Naive thymus-derived CD8-positive, alpha-beta T cell (primary cell): ENCODE data around the gene DPP6. TPM values are rescaled to one million over a fixed set of nuclear protein-coding genes. Genes with fewer than 3 reads are reported as not detected.

Experiments used
- ATAC-seq, 2 donors: fragments of 150-1000 bp; cut with Tn5 transposase in 1 of 2; sonication (Bioruptor Pico), chemical (Tn5 transposase) in 1 of 2; 1 replicate in 1 of 2; 2 replicates in 1 of 2; pipeline ENCODE4 v1.10.0; 2021; ENCODE audit warnings: mild to moderate bottlenecking in 2 of 2, moderate library complexity in 2 of 2
- POLR2A ChIA-PET: fragments of 350-600 bp; sonication (Branson Sonifier 250); formaldehyde crosslinking; loops from one replicate; lab custom pipeline; 2021; ENCODE audit warnings: antibody characterized with exemption; lab: Charles Lee
- DNase-seq, 10 donors: peaks; one replicate each; pipeline versions ENCODE4 v3.0.0 to v3.0.0-alpha.2; 2020 to 2022
- H3K27ac Mint-ChIP-seq, 10 donors: one replicate each; pipeline ENCODE4 v1.8.0; 2020 to 2022; ENCODE audit warnings: mild to moderate bottlenecking in 10 of 10, mixed read lengths in 10 of 10, moderate library complexity in 4 of 10, inconsistent platforms in 1 of 10
- H3K27me3 Mint-ChIP-seq, 5 donors: one replicate each; pipeline ENCODE4 v1.8.0; 2021 to 2022; ENCODE audit warnings: mixed read lengths in 5 of 5
- H3K36me3 Mint-ChIP-seq, 3 donors: one replicate each; pipeline ENCODE4 v1.8.0; 2020 to 2022; ENCODE audit warnings: mixed read lengths in 3 of 3, mild to moderate bottlenecking in 2 of 3, inconsistent platforms in 1 of 3
- H3K4me1 Mint-ChIP-seq, 4 donors: one replicate each; pipeline ENCODE4 v1.8.0; 2021 to 2022; ENCODE audit warnings: mixed read lengths in 4 of 4
- H3K4me3 Mint-ChIP-seq, 10 donors: one replicate each; pipeline ENCODE4 v1.8.0; 2020 to 2022; ENCODE audit warnings: mild to moderate bottlenecking in 10 of 10, mixed read lengths in 10 of 10, moderate library complexity in 6 of 10, inconsistent platforms in 1 of 10
- H3K9me3 Mint-ChIP-seq, 9 donors: one replicate each; pipeline ENCODE4 v1.8.0; 2020 to 2022; ENCODE audit warnings: mixed read lengths in 9 of 9, mild to moderate bottlenecking in 3 of 9, inconsistent platforms in 1 of 9, moderate library complexity in 1 of 9
- polyA plus RNA-seq, 3 donors: library from polyadenylated mRNA; unstranded; fragments of 300-500 nt; fragmentation: Illumina TruSeq; gene quantifications; one replicate each; pipeline ENCODE4 v1.2.3, GENCODE V29; 2021
- total RNA-seq, 8 experiments: library from RNA in 2 of 8; stranded (reverse) in 2 of 8; gene quantifications; one replicate each; pipeline ENCODE4 v1.2.3 and lab custom pipeline; 2021 to 2026

DPP6 gene
- total and polyA plus RNA-seq, 5 experiments from 2014 or later: not detected

DNA sequence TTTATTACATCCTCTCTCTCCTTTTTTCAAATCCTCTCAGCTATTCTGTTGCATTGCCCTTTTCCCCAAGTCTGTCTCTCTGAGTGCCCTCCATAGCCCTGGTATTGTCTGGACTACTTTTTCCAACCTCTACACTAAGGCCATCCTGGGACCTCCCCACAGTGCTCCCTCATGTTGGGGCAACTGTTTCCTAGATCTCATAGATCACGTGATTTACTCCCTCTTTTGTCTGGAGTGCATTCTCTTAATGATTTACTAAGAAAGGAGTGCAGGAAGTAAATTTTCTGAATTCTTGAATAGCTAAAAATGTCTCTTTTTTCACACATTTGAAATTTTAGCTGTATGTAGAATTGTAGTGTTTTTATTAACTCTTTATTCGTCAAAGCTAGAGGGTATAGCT lies 733.7 kb downstream of the DPP6 start:
- Mint-ChIP-seq H3K27me3 (peaks cover 2 to 12% (median 11%) of the 10 kb centered on the region in 5 donors), H3K4me3 (no peak overlapping the region), H3K4me1 (no peaks in the 10 kb centered on the region), H3K9me3 (peaks cover 5 to 31% (median 23%) of the 10 kb centered on the region in 9 donors), H3K27ac (no peak overlapping the region), H3K36me3 (peaks cover 0 to 17% (median 0%) of the 10 kb centered on the region in 3 donors)
- POLR2A ChIA-PET: no interaction called here
- DNase-seq (no peak), ATAC-seq (no peak)

- no peaks in the 10 kb centered on the region for H3K4me1 Mint-ChIP-seq
- POLR2A ChIA-PET: no interaction called here
- H3K9me3 Mint-ChIP-seq: peaks cover 5 to 31% (median 23%) of the 10 kb centered on the region in 9 donors
- DNase-seq (no peak), ATAC-seq (no peak)
- no peak overlapping the region for H3K27ac Mint-ChIP-seq
- peaks cover 0 to 17% (median 0%) of the 10 kb centered on the region in 3 donors for H3K36me3 Mint-ChIP-seq
- H3K4me3 Mint-ChIP-seq: no peak overlapping the region
- peaks cover 4 to 40% (median 15%) of the 10 kb centered on the region in 5 donors for H3K27me3 Mint-ChIP-seq
These were observed 737.2 kb downstream of the DPP6 start for GRCh38 chr7:154789404-154789803.

- Mint-ChIP-seq H3K4me3 (no peak overlapping the region), H3K27ac (no peak overlapping the region), H3K27me3 (peaks cover 9 to 51% (median 18%) of the 10 kb centered on the region in 5 donors), H3K36me3 (peaks cover 0 to 12% (median 0%) of the 10 kb centered on the region in 3 donors), H3K4me1 (peaks cover 0 to 1% (median 0%) of the 10 kb centered on the region in 4 donors), H3K9me3 (peaks cover 0 to 16% (median 11%) of the 10 kb centered on the region in 9 donors)
- DNase-seq: no peak
- ATAC-seq: no peak
- POLR2A ChIA-PET: no interaction called here
These were observed 739.4 kb downstream of the DPP6 start for GRCh38 chr7:154791611-154792010.

GRCh38 chr7:154792436-154793055 lies 740.3 kb downstream of the DPP6 start:
- peaks cover 9 to 59% (median 18%) of the 10 kb centered on the region in 5 donors for H3K27me3 Mint-ChIP-seq

DNA sequence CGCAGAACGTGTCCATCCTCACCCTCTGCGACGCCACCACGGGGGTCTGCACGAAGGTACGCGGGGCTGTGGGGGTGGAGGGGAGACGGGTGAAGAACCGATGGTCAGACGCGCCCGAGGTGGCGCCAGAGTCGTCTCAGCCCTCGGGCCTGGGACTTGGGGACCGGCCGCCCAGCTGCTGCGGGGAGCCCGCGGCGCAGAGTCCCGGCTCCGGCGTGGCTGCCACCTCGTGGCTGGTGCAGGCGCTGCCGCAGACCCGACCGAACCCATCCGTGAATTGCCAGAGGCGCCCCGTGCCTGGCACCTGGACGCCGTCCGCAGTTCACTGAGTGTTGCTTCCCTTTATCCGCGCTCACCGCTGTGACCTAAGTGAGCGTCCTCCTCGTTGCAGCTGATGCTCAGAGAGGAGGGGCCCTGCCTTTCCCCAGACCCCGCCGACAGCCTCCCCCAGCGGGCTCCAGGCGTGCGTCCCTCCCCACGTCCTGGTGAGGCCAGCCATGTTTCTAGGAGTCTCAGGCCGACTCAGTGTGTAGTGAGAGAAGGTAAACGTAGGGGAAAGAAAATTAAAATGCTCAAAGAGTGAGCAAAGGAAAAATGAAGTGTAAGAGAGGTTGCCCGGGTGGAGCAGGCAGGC lies 742.1 kb downstream of the DPP6 start:
- H3K27me3 Mint-ChIP-seq: peaks cover 10 to 50% (median 15%) of the 10 kb centered on the region in 5 donors
- POLR2A ChIA-PET: no interaction called here
- DNase-seq (no peak), ATAC-seq (no peak)
- H3K27ac Mint-ChIP-seq: no peak overlapping the region
- H3K4me3 Mint-ChIP-seq: no peak overlapping the region
- H3K9me3 Mint-ChIP-seq: peaks cover 0 to 1% (median 0%) of the 10 kb centered on the region in 9 donors
- peaks cover 0 to 1% (median 0%) of the 10 kb centered on the region in 3 donors for H3K36me3 Mint-ChIP-seq
- peaks cover 0 to 1% (median 0%) of the 10 kb centered on the region in 4 donors for H3K4me1 Mint-ChIP-seq

More at GRCh38 chr7:154792436-154793055, 740.3 kb downstream of the DPP6 start:
- POLR2A ChIA-PET: no interaction called here
- ATAC-seq: no peak
- no peak for DNase-seq
- Mint-ChIP-seq H3K27ac (no peak overlapping the region), H3K4me3 (no peak overlapping the region), H3K36me3 (peaks cover 0 to 9% (median 0%) of the 10 kb centered on the region in 3 donors), H3K4me1 (peaks cover 0 to 1% (median 0%) of the 10 kb centered on the region in 4 donors), H3K9me3 (peaks cover 0 to 11% (median 6%) of the 10 kb centered on the region in 9 donors)

- ATAC-seq (no peak), DNase-seq (no peak)
These were observed 742.8 kb downstream of the DPP6 start for GRCh38 chr7:154795014-154795413.

DNA sequence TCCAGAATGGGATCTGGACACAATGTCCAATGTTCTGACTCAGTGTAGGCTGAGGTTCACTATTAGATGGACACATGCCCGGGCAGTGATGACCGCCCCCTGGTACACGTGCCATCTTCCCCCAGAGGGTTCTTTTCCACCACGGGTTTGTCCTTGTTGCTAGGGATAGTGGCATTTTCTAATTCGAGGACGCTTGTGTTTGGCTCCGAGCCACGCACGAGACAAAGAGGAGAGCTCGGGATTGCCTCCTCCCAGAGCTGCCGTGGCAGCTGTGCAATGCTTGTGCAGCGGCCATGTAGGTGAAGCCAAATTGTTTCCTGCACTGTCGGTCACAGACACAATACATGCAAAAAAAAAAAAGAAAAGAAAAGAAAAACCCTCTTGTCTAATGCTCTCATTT lies 743.2 kb downstream of the DPP6 start:
- H3K27ac Mint-ChIP-seq: peak overlapping the region in 1 of 10 donors; percentile 31
- peaks cover 0 to 1% (median 0%) of the 10 kb centered on the region in 9 donors for H3K9me3 Mint-ChIP-seq
- ATAC-seq (no peak), DNase-seq (no peak)
- no peaks in the 10 kb centered on the region for H3K36me3 Mint-ChIP-seq
- peaks cover 0 to 1% (median 0%) of the 10 kb centered on the region in 4 donors for H3K4me1 Mint-ChIP-seq
- POLR2A ChIA-PET: no interaction called here
- no peak overlapping the region for H3K4me3 Mint-ChIP-seq
- peaks cover 9 to 48% (median 15%) of the 10 kb centered on the region in 5 donors for H3K27me3 Mint-ChIP-seq

More at GRCh38 chr7:154795014-154795413, 742.8 kb downstream of the DPP6 start:
- H3K9me3 Mint-ChIP-seq: peaks cover 0 to 1% (median 0%) of the 10 kb centered on the region in 9 donors
- no peak overlapping the region for H3K4me3 Mint-ChIP-seq
- H3K27ac Mint-ChIP-seq: peak overlapping the region in 1 of 10 donors; percentile 31
- no peaks in the 10 kb centered on the region for H3K36me3 Mint-ChIP-seq
- POLR2A ChIA-PET: no interaction called here
- peaks cover 0 to 1% (median 0%) of the 10 kb centered on the region in 4 donors for H3K4me1 Mint-ChIP-seq
- peaks cover 10 to 48% (median 15%) of the 10 kb centered on the region in 5 donors for H3K27me3 Mint-ChIP-seq

GRCh38 chr7:154804449-154804848 lies 752.3 kb downstream of the DPP6 start:
- no peaks in the 10 kb centered on the region for H3K36me3 Mint-ChIP-seq
- peaks cover 0 to 5% (median 1%) of the 10 kb centered on the region in 9 donors for H3K9me3 Mint-ChIP-seq
- H3K27ac Mint-ChIP-seq: no peak overlapping the region
- ATAC-seq (no peak), DNase-seq (no peak)
- H3K27me3 Mint-ChIP-seq: peaks cover 0 to 14% (median 6%) of the 10 kb centered on the region in 5 donors
- H3K4me1 Mint-ChIP-seq: peaks cover 0 to 4% (median 0%) of the 10 kb centered on the region in 4 donors
- no peak overlapping the region for H3K4me3 Mint-ChIP-seq
- POLR2A ChIA-PET: no interaction called here

DNA sequence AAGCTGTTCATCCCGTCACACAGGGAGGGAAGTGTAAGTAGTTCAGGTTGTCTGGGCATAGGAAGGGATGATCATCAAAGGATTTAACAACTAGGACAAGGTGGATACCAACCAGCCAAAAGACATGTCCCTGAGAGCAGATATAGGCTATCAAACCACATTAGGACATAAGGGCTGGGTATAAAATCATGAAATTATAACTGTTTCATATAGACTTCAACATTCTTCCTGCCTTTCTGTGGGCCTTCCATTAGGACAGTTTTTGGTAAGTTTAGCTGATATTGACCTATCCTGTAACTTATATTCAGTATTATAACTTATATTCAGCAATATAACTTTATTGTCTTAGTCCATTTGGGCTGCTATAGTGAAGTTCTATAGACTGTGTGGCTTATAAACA lies 759.8 kb downstream of the DPP6 start:
- ATAC-seq (no peak), DNase-seq (no peak)
- Mint-ChIP-seq H3K27me3 (peaks cover 0 to 14% (median 5%) of the 10 kb centered on the region in 5 donors), H3K9me3 (peaks cover 6 to 33% (median 25%) of the 10 kb centered on the region in 9 donors), H3K4me1 (no peaks in the 10 kb centered on the region), H3K4me3 (no peak overlapping the region), H3K36me3 (peaks cover 0 to 6% (median 0%) of the 10 kb centered on the region in 3 donors), H3K27ac (no peak overlapping the region)
- POLR2A ChIA-PET: no interaction called here

DNA sequence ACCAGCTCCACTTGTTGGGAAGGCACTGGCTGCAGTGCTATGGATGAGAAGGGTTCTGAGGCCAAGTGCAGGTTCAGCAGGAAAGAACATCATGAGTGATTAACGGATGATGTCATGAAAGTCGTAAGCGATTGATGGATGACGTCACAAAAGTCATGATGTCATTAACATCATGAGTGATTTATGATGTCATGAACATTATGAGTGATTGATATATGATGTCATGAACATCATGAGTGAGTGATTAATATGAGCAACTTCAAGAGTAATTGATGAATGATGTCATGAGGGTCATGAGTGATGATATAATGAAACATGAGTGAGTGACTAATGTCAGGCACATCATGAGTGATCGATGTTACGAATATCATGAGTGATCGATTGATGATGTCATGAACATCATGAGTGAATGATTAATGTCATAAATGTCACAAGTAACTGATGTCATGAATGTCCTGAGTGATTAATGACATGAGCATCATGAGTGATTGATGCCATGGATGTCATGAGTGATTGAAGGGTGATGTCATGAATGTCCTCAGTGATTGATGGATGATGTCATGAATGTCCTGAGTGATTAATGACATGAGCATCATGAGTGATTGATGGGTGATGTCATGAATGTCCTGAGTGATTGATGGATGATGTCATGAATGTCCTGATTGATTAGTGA lies 765.2 kb downstream of the DPP6 start:
- H3K27ac Mint-ChIP-seq: no peak overlapping the region
- H3K4me1 Mint-ChIP-seq: no peaks in the 10 kb centered on the region
- no peak overlapping the region for H3K4me3 Mint-ChIP-seq
- no peaks in the 10 kb centered on the region for H3K36me3 Mint-ChIP-seq
- ATAC-seq: no peak
- peaks cover 0 to 25% (median 8%) of the 10 kb centered on the region in 5 donors for H3K27me3 Mint-ChIP-seq
- POLR2A ChIA-PET: no interaction called here
- H3K9me3 Mint-ChIP-seq: peaks cover 2 to 16% (median 8%) of the 10 kb centered on the region in 9 donors
- no peak for DNase-seq

DNA sequence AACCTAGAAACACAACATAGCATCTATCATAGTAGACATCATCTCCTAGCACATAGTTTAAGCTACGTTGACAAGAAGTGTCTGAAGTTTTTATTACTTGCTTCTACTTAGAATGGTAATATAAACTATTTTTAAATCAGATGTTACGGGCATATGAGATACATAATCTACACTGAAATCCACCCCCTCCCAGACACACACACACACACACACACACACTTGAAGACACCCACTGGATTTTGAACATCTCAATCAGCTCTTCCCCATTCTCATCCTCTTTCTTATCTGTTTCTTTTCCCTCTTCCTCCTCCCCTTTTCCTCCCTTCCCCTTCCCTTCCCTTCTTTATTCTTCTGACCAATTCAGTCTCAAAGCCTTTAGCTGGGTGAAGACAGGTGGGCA lies 774.8 kb downstream of the DPP6 start:
- ATAC-seq (no peak), DNase-seq (no peak)
- no peak overlapping the region for H3K4me3 Mint-ChIP-seq
- H3K27ac Mint-ChIP-seq: no peak overlapping the region
- H3K4me1 Mint-ChIP-seq: no peaks in the 10 kb centered on the region
- H3K36me3 Mint-ChIP-seq: no peaks in the 10 kb centered on the region
- POLR2A ChIA-PET: no interaction called here
- H3K27me3 Mint-ChIP-seq: peaks cover 6 to 35% (median 10%) of the 10 kb centered on the region in 5 donors
- no peaks in the 10 kb centered on the region for H3K9me3 Mint-ChIP-seq

DNA sequence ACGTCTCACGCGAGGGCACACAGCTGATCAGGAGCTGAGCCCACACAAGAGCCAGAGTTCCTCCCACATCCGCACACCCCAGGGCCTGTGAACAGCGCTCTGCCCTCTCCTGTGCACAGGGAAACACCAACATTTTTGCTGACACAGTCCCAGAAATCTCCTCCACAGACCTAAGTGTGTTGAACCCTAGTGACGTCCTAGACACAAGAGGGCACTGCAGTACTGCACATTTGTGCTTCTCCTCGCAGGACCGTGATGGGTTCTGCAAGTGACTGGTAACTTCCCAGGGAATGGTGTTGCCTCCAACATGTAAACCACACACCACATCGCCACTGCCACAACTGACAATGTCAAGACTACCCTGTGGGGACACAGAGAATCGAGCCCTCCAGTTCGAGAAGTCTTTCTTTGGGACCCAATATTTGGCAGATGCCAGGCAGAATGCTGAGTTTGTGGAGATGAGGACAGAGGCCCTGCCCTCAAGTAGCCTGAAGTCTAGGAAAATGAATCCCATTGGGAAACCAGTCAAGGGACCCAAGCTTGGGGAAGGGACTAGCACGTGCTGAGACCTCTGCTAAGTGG lies 780.5 kb downstream of the DPP6 start:
- H3K36me3 Mint-ChIP-seq: no peaks in the 10 kb centered on the region
- DNase-seq (no peak), ATAC-seq (no peak)
- no peaks in the 10 kb centered on the region for H3K4me1 Mint-ChIP-seq
- H3K9me3 Mint-ChIP-seq: peaks cover 0 to 1% (median 0%) of the 10 kb centered on the region in 9 donors
- H3K27ac Mint-ChIP-seq: no peak overlapping the region
- POLR2A ChIA-PET: no interaction called here
- H3K27me3 Mint-ChIP-seq: peaks cover 0 to 24% (median 9%) of the 10 kb centered on the region in 5 donors
- no peak overlapping the region for H3K4me3 Mint-ChIP-seq
